Measurements from ENCODE around the gene TMEM179B. TPM values are rescaled to one million over a fixed set of nuclear protein-coding genes. Genes with fewer than 3 reads are reported as not detected.

Gene TMEM179B
- total and polyA plus RNA-seq, 7 experiments from 2014 or later = 23.2 to 113 (median 61.1) TPM

- Mint-ChIP-seq H3K4me3 (peak within 1 kb of the TSS; percentile 87 to 99 (median 96)), H3K9me3 (no peaks in the 10 kb centered on the region), H3K27me3 (no peaks in the 10 kb centered on the region), H3K4me1 (peaks cover 15 to 57% (median 45%) of the 10 kb centered on the region in 7 donors), H3K27ac (peak within 1 kb of the TSS; percentile 93 to 100 (median 99)), H3K36me3 (peaks cover 7 to 25% (median 9%) of the 10 kb centered on the region in 5 donors)
- Histone ChIP-seq H3K9me3 (ENCODE audit: control insufficient read depth in 2 of 3, low read length in 3 of 3) (no peaks in the 10 kb centered on the region), H3K4me3 (ENCODE audit: low read length) (peak within 1 kb of the TSS; percentile 95), H3K36me3 (ENCODE audit: control insufficient read depth in 2 of 3, insufficient read depth in 3 of 3, low read length in 3 of 3) (peaks cover 4 to 55% (median 16%) of the 10 kb centered on the region in 3 experiments), H3K27ac (ENCODE audit: low read depth, low read length) (peak within 1 kb of the TSS; percentile 99), H3K4me1 (ENCODE audit: control insufficient read depth in 2 of 2, insufficient read depth in 2 of 2, low read length in 2 of 2) (peaks cover 16% of the 10 kb centered on the region in 2 donors), H3K27me3 (ENCODE audit: control insufficient read depth in 2 of 2, insufficient read depth in 2 of 2, low read length in 2 of 2) (no peaks in the 10 kb centered on the region)
- DNase-seq = peak; percentile 96 to 100 (median 99)
- intact Hi-C loops (cut with micrococcal nuclease) = loop anchor here (1.0 to 5.0 kb wide), 13 partner anchors 8 to 239 kb away; partner anchors contain the start of genes HNRNPUL2 (in 2 of the 2), NXF1 (in 2 of the 2), TMEM179B (in 2 of the 2) and TMEM223 (in 2 of the 2)
- ChIA-PET POLR2A (interaction anchor here (0.6 to 7.5 kb wide), 39 partner anchors 9 to 807 kb away, joined by 3 to 122 read pairs (median 5); partner anchors contain the start of genes C11orf98, CSKMT, HNRNPUL2 and INTS5), CTCF (interaction anchor here (0.6 to 1.3 kb wide), 4 partner anchors 45 to 275 kb away, joined by 3 to 6 read pairs (median 3); partner anchors contain the start of gene SLC3A2)
- ATAC-seq = peak; percentile 98
These were observed 44.5 kb downstream of the TMEM179B start, which contains the start of gene STX5 for GRCh38 chr11:62831520-62832335. Gene STX5 (minus strand): TSS chr11:62832051. CDS start chr11:62831243, 808 bp downstream.

- CTCF ChIA-PET = interaction anchor here (1.1 to 1.3 kb wide), 2 partner anchors 46 to 49 kb away, joined by 3 read pairs; partner anchors contain the start of gene SLC3A2
- peak in 1 of 9 donors; percentile 38 for DNase-seq
- POLR2A ChIA-PET = interaction anchor here (0.7 to 7.5 kb wide), 29 partner anchors 8 to 241 kb away, joined by 3 to 122 read pairs (median 6); partner anchors contain the start of genes C11orf98, CSKMT, HNRNPUL2 and INTS5
- peak within 1 kb of the TSS; percentile 93 to 100 (median 99) for H3K27ac Mint-ChIP-seq
- peak within 1 kb of the TSS; percentile 87 to 99 (median 96) for H3K4me3 Mint-ChIP-seq
- no peaks in the 10 kb centered on the region for H3K9me3 ChIP-seq (ENCODE audit: control insufficient read depth in 2 of 3, low read length in 3 of 3)
- H3K36me3 ChIP-seq (ENCODE audit: control insufficient read depth in 2 of 3, insufficient read depth in 3 of 3, low read length in 3 of 3) = peaks cover 3 to 49% (median 10%) of the 10 kb centered on the region in 3 experiments
- intact Hi-C loops (cut with micrococcal nuclease) = loop anchor here (1.0 to 5.0 kb wide), 12 partner anchors 8 to 240 kb away; partner anchors contain the start of genes HNRNPUL2 (in 2 of the 2), NXF1 (in 2 of the 2), TMEM179B (in 2 of the 2) and TAF6L (in 1 of the 2)
- peaks cover 3 to 21% (median 8%) of the 10 kb centered on the region in 5 donors for H3K36me3 Mint-ChIP-seq
- peaks cover 16 to 17% of the 10 kb centered on the region in 2 donors for H3K4me1 ChIP-seq (ENCODE audit: control insufficient read depth in 2 of 2, insufficient read depth in 2 of 2, low read length in 2 of 2)
- peaks cover 15 to 58% (median 45%) of the 10 kb centered on the region in 7 donors for H3K4me1 Mint-ChIP-seq
- H3K27ac ChIP-seq (ENCODE audit: low read depth, low read length) = peak within 1 kb of the TSS; percentile 99
- H3K27me3 Mint-ChIP-seq = no peaks in the 10 kb centered on the region
- peak within 1 kb of the TSS; percentile 95 for H3K4me3 ChIP-seq (ENCODE audit: low read length)
- H3K9me3 Mint-ChIP-seq = no peaks in the 10 kb centered on the region
- peak; percentile 0 for ATAC-seq
- no peaks in the 10 kb centered on the region for H3K27me3 ChIP-seq (ENCODE audit: control insufficient read depth in 2 of 2, insufficient read depth in 2 of 2, low read length in 2 of 2)
These were observed 45.4 kb downstream of the TMEM179B start, which contains the start of gene TEX54 for GRCh38 chr11:62832336-62833234. Gene TEX54 (minus strand): TSS chr11:62832841.

DNA sequence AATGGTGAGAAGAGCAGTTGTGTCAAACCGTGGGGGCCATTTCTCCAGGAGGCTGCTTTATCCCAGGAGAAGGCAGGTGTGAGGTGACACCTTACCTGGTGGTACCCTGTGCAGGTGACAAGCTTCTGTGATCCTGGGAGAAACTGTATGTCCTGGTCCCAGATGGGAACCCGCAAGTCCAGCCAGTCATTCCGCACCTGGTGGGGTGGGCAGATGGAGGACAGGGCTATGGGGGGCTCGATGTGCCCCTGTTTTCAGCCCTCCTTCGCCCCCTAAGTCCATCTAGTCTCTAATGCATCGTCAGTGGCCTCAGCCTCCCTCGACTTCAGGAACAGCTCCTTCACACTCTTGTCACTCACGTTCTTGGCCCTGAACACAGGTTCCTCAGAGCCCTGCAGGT, 48.1 kb downstream of the TMEM179B start:
- Mint-ChIP-seq H3K27me3 (peaks cover 0 to 6% (median 0%) of the 10 kb centered on the region in 5 donors), H3K9me3 (no peaks in the 10 kb centered on the region), H3K4me3 (peak overlapping the region in 1 of 10 donors; percentile 19), H3K4me1 (peaks cover 23 to 55% (median 49%) of the 10 kb centered on the region in 7 donors), H3K27ac (peak overlapping the region in 6 of 9 donors; percentile 28 to 64 (median 46)), H3K36me3 (peaks cover 10 to 23% (median 10%) of the 10 kb centered on the region in 5 donors)
- Histone ChIP-seq H3K36me3 (ENCODE audit: control insufficient read depth in 2 of 3, insufficient read depth in 3 of 3, low read length in 3 of 3) (peaks cover 0 to 48% (median 10%) of the 10 kb centered on the region in 3 experiments), H3K27ac (ENCODE audit: low read depth, low read length) (no peak overlapping the region), H3K27me3 (ENCODE audit: control insufficient read depth in 2 of 2, insufficient read depth in 2 of 2, low read length in 2 of 2) (no peaks in the 10 kb centered on the region), H3K9me3 (ENCODE audit: control insufficient read depth in 2 of 3, low read length in 3 of 3) (no peaks in the 10 kb centered on the region), H3K4me1 (ENCODE audit: control insufficient read depth in 2 of 2, insufficient read depth in 2 of 2, low read length in 2 of 2) (peaks cover 14 to 28% of the 10 kb centered on the region in 2 donors), H3K4me3 (ENCODE audit: low read length) (no peak overlapping the region)
- ATAC-seq (no peak), DNase-seq (no peak)
- ChIA-PET POLR2A (interaction anchor here (0.8 to 7.5 kb wide), 2 partner anchors 18 to 38 kb away, joined by 3 to 122 read pairs; no protein-coding TSS in a partner anchor), CTCF (no interaction called here)
- intact Hi-C loops (cut with micrococcal nuclease) = no loop called here

DNA sequence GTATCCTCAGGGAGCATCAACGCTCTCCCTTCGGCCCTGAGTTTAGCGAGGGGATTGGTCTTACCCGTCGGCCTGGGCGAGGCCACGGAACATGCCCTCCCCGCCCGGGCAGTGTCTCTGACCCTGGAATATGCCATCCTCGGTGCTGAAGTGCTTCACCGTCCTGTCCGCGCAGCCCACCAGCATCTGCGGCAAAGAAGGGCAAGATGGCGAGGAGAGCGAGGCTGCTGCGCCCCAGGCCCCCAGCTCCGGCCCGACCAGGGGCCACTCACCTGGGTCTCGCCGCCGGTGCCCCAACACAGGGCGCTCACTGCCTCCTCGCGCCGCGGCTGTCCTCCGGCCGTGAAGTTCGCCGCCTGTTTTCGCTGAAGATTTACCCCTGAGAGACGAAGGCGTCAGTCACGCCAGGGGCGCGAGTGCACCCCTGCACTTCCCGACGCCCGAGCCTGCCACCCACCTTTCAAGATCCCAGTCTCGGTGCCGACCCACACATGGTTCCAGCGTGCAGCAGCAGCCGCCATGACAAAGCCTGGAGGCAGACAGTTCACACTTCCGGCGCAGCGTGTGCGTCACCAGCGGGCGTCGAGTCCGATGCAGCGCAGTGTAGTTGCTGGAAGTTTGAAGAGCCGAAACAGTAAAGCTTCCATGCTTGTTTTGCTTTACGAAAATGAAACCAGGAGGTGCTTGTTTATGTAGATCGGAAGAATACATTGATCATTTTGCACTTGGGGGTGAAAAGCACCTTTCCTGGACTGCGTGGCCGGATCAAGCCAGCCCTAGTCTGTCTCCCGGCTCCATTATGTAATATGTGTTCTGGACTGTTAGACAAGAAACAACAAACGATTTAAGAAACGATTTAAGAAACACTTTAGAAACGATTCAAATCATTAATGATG, 52.1 kb downstream of the TMEM179B start, which contains the start of gene WDR74:
Gene WDR74 (minus strand): TSS at position 541 of the 896 bp plus-strand sequence. CDS start 20 bp downstream, at position 521.
- H3K27me3 Mint-ChIP-seq = peaks cover 0 to 6% (median 0%) of the 10 kb centered on the region in 5 donors
- Histone ChIP-seq H3K36me3 (ENCODE audit: control insufficient read depth in 2 of 3, insufficient read depth in 3 of 3, low read length in 3 of 3) (peaks cover 0 to 32% (median 10%) of the 10 kb centered on the region in 3 experiments), H3K4me3 (ENCODE audit: low read length) (peak within 1 kb of the TSS; percentile 73), H3K27me3 (ENCODE audit: control insufficient read depth in 2 of 2, insufficient read depth in 2 of 2, low read length in 2 of 2) (no peaks in the 10 kb centered on the region), H3K4me1 (ENCODE audit: control insufficient read depth in 2 of 2, insufficient read depth in 2 of 2, low read length in 2 of 2) (peaks cover 9 to 22% of the 10 kb centered on the region in 2 donors), H3K27ac (ENCODE audit: low read depth, low read length) (peak within 1 kb of the TSS; percentile 99), H3K9me3 (ENCODE audit: control insufficient read depth in 2 of 3, low read length in 3 of 3) (no peaks in the 10 kb centered on the region)
- ATAC-seq (peak; percentile 59), DNase-seq (peak; percentile 74 to 96 (median 92))
- intact Hi-C loops (cut with micrococcal nuclease) = loop anchor here (1.0 kb wide), 9 partner anchors 8 to 284 kb away; partner anchors contain the start of genes HNRNPUL2 (in 2 of the 2), NXF1 (in 2 of the 2), TAF6L (in 2 of the 2) and POLR2G (in 1 of the 2)
- H3K36me3 Mint-ChIP-seq = peaks cover 10 to 23% (median 10%) of the 10 kb centered on the region in 5 donors
- no peak within 1 kb of the TSS for H3K27ac Mint-ChIP-seq
- H3K9me3 Mint-ChIP-seq = no peaks in the 10 kb centered on the region
- no peak within 1 kb of the TSS for H3K4me3 Mint-ChIP-seq
- ChIA-PET POLR2A (interaction anchor here (0.7 to 3.4 kb wide), 34 partner anchors 7 to 1963 kb away, joined by 3 to 379 read pairs (median 12); partner anchors contain the start of genes BSCL2, C11orf98, CSKMT and GNG3), CTCF (interaction anchor here (0.5 to 2.6 kb wide), 4 partner anchors 15 to 441 kb away, joined by 3 to 12 read pairs (median 6); partner anchors contain the start of genes HNRNPUL2 and TTC9C)
- H3K4me1 Mint-ChIP-seq = peaks cover 15 to 41% (median 34%) of the 10 kb centered on the region in 7 donors

Measured in naive thymus-derived CD4-positive, alpha-beta T cell (primary cell).